Transverse colon (tissue), 4 donors: Measurements from ENCODE around the gene KRT40. TPM values are rescaled to one million over a fixed set of nuclear protein-coding genes. Genes with fewer than 3 reads are reported as not detected.

Experiments
- DNase-seq: peaks from one replicate; pipeline ENCODE4 v3.0.0-alpha.2; 2019
- H3K27ac ChIP-seq, 4 donors: fragments of 200-600 bp; sonication (generic); 2 replicates each; pipeline ENCODE4 v1.5.1; 2016 to 2018; ENCODE audit warnings: inconsistent platforms in 4 of 4
- H3K27me3 ChIP-seq: fragments of 200-600 bp; sonication (generic); 2 replicates; pipeline ENCODE4 v1.5.1; 2017; ENCODE audit warnings: inconsistent platforms
- H3K36me3 ChIP-seq, 4 donors: fragments of 200-600 bp; sonication (generic); 2 replicates each; pipeline ENCODE4 v1.5.1; 2017 to 2019; ENCODE audit warnings: inconsistent platforms in 4 of 4
- H3K4me1 ChIP-seq, 4 donors: fragments of 200-600 bp; sonication (generic); 2 replicates each; pipeline ENCODE4 v1.5.1; 2017 to 2020; ENCODE audit warnings: inconsistent platforms in 4 of 4
- H3K4me3 ChIP-seq, 4 donors: fragments of 200-600 bp; sonication (generic); 1 replicate in 1 of 4; 2 replicates in 3 of 4; pipeline versions ENCODE4 v1.5.1 to v1.6.1; 2017 to 2019; ENCODE audit warnings: inconsistent platforms in 4 of 4
- H3K9me3 ChIP-seq, 2 donors: fragments of 200-600 bp; sonication (generic); 2 replicates each; pipeline ENCODE4 v1.5.1; 2017 to 2019; ENCODE audit warnings: inconsistent platforms in 2 of 2
- EP300 ChIP-seq: sonication (generic); formaldehyde crosslinking; IDR thresholded peaks from one replicate; pipeline ENCODE4 v1.6.1; 2017; ENCODE audit warnings: antibody characterized with exemption, low read depth
- POLR2A ChIP-seq: fragments of 450-650 bp; IDR thresholded peaks from one replicate; pipeline ENCODE4 v1.6.1; 2016; ENCODE audit warnings: antibody characterized with exemption, mild to moderate bottlenecking, moderate library complexity
- POLR2AphosphoS5 ChIP-seq, 3 donors: sonication (generic); formaldehyde crosslinking; IDR thresholded peaks; one replicate each; pipeline ENCODE4 v1.6.1; 2016; ENCODE audit warnings: antibody characterized with exemption in 3 of 3
- WGBS, 2 donors: methylation state at CpG; one replicate each; pipeline ENCODE4 v1.1.5; 2018; ENCODE audit warnings: low coverage in 1 of 2; 5-methylcytosine and 5-hydroxymethylcytosine counted together
- in situ Hi-C, 4 donors: fragments of 200-750 bp; cut with MboI; loops; one replicate each; pipeline versions ENCODE4 v1.15.0 to v1.15.1; 2017; ENCODE audit warnings: low sequenced_read_pairs in 3 of 4, low pct_ligation_motif_present in 1 of 4, low pct_unique_long_range_greater_than_20kb in 1 of 4
- intact Hi-C: fragments of 100-400 bp; cut with DNase I; formaldehyde crosslinking; loops from one replicate; pipeline ENCODE4 v1.15.1; 2023; ENCODE audit warnings: low total_unique reads
- total RNA-seq, 4 donors: library from RNA; depleted of rRNA; stranded (reverse); fragments of >200 nt; gene quantifications; one replicate each; pipeline ENCODE4 v1.1.0, GENCODE V29; 2016
- TF ChIP-seq, protein P1 (sequence below), 5 experiments: fragments of 200-600 bp in 3 of 5; fragments of 450-650 bp in 2 of 5; sonication (generic) in 3 of 5; IDR thresholded peaks; 1 replicate in 2 of 5; 2 replicates in 3 of 5; pipeline ENCODE4 v1.5.1; 2016 to 2017; ENCODE audit warnings: antibody characterized with exemption in 5 of 5, inconsistent platforms in 3 of 5, mild to moderate bottlenecking in 2 of 5, moderate library complexity in 1 of 5

Gene KRT40
- total RNA-seq, 4 donors from 2014 or later, result 0.48 TPM; not detected in 3

GRCh38 chr17:40992666-40993065, 8.5 kb upstream of the KRT40 start:
- no peak for TF ChIP-seq POLR2A
- no peak for TF ChIP-seq EP300
- TF ChIP-seq, protein P1, sequence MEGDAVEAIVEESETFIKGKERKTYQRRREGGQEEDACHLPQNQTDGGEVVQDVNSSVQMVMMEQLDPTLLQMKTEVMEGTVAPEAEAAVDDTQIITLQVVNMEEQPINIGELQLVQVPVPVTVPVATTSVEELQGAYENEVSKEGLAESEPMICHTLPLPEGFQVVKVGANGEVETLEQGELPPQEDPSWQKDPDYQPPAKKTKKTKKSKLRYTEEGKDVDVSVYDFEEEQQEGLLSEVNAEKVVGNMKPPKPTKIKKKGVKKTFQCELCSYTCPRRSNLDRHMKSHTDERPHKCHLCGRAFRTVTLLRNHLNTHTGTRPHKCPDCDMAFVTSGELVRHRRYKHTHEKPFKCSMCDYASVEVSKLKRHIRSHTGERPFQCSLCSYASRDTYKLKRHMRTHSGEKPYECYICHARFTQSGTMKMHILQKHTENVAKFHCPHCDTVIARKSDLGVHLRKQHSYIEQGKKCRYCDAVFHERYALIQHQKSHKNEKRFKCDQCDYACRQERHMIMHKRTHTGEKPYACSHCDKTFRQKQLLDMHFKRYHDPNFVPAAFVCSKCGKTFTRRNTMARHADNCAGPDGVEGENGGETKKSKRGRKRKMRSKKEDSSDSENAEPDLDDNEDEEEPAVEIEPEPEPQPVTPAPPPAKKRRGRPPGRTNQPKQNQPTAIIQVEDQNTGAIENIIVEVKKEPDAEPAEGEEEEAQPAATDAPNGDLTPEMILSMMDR (IDR thresholded peaks at IDR 0.05), result no peak
- TF ChIP-seq POLR2AphosphoS5 (IDR thresholded peaks at IDR 0.05), result no peak
- Histone ChIP-seq H3K4me1 (peaks cover 0 to 4% (median 0%) of the 10 kb centered on the region in 4 donors), H3K27me3 (peaks cover 3% of the 10 kb centered on the region), H3K27ac (peak overlapping the region in 1 of 4 donors; percentile 33), H3K9me3 (no peaks in the 10 kb centered on the region), H3K4me3 (no peak overlapping the region), H3K36me3 (no peaks in the 10 kb centered on the region)
- in situ Hi-C loops, result no loop called here
- DNase-seq, result no peak
- 53% methylated on average over 2 to 3 of the region's 3 CpGs for WGBS, 2 donors
- intact Hi-C loops, result no loop called here

DNA sequence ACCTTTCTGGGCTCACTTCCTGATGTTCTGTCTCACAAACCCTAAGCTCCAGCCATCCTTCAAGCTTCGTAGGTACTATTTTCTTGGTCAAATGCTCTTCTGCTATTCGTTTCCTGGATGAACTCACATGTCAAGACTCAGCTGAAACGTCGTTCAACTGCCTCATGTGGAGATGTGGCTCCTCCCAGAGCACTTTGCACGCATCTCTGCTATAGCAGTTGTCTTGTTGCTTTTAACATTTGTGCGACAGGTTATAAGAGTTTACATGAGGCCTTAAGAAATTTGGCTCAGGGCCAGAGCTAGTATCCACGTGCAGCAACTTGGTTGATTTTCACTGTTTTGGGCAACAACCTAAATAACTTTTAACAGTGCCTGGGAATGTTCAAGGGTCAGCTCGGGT, 2.8 kb upstream of the KRT40 start:
- 64 to 86% methylated on average over 1 to 8 of the region's 8 CpGs for WGBS, 2 donors
- peaks cover 3% of the 10 kb centered on the region for H3K27me3 ChIP-seq
- TF ChIP-seq POLR2A (no peak), POLR2AphosphoS5 (IDR thresholded peaks at IDR 0.05) (no peak), EP300 (no peak)
- TF ChIP-seq, protein P1 (IDR thresholded peaks at IDR 0.05), result no peak
- H3K4me3 ChIP-seq, result no peak overlapping the region
- in situ Hi-C loops (no loop called here), intact Hi-C loops (no loop called here)
- H3K36me3 ChIP-seq, result no peaks in the 10 kb centered on the region
- no peaks in the 10 kb centered on the region for H3K4me1 ChIP-seq
- no peak overlapping the region for H3K27ac ChIP-seq
- DNase-seq, result no peak
- no peaks in the 10 kb centered on the region for H3K9me3 ChIP-seq

GRCh38 chr17:40981115-40981514, 3.0 kb downstream of the KRT40 start:
- Histone ChIP-seq H3K4me3 (no peak overlapping the region), H3K36me3 (no peaks in the 10 kb centered on the region), H3K27ac (no peak overlapping the region), H3K4me1 (no peaks in the 10 kb centered on the region), H3K9me3 (no peaks in the 10 kb centered on the region), H3K27me3 (peaks cover 7% of the 10 kb centered on the region)
- no peak for TF ChIP-seq POLR2A
- TF ChIP-seq POLR2AphosphoS5 (IDR thresholded peaks at IDR 0.05), result no peak
- TF ChIP-seq, protein P1 (IDR thresholded peaks at IDR 0.05), result no peak
- no peak for TF ChIP-seq EP300
- DNase-seq, result no peak
- in situ Hi-C loops (no loop called here), intact Hi-C loops (no loop called here)
- WGBS, 2 donors, result 45 to 50% methylated on average over 3 to 5 of the region's 5 CpGs

DNA sequence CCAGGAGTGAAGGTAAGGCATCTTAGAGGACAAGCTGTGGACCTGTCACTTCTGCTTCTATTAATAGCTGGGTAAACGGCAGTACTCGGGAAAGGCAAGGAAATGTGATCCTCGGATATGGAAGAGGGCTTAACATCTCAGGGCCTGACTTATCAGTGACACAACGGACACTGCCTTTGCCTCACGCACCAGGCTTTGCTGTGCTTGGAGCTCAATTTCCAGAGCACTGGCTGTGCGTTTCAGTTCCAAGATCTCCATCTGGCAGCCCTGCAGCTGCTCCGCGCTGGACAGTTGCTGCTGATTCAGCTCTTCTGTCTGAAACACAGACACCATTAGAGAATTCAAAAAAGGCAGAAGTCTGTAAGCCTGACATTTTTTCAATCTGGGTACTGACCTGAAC, 3.5 kb downstream of the KRT40 start:
- no peak overlapping the region for H3K27ac ChIP-seq
- no peak for DNase-seq
- TF ChIP-seq, protein P1 (IDR thresholded peaks at IDR 0.05), result no peak
- TF ChIP-seq POLR2A (no peak), EP300 (no peak), POLR2AphosphoS5 (IDR thresholded peaks at IDR 0.05) (no peak)
- no peaks in the 10 kb centered on the region for H3K9me3 ChIP-seq
- H3K4me1 ChIP-seq, result no peaks in the 10 kb centered on the region
- in situ Hi-C loops (no loop called here), intact Hi-C loops (no loop called here)
- WGBS, 2 donors, result 53 to 65% methylated on average over 2 to 8 of the region's 8 CpGs
- H3K4me3 ChIP-seq, result no peak overlapping the region
- H3K27me3 ChIP-seq, result peaks cover 8% of the 10 kb centered on the region
- H3K36me3 ChIP-seq, result no peaks in the 10 kb centered on the region
